Heart left ventricle (tissue), 13 donors: ENCODE measurements around the gene GADD45A.

ENCODE experiments used
- CTCF ChIP-seq, 12 donors: fragments of 200-600 bp; sonication (generic) in 4 of 12; IDR thresholded peaks; one replicate each; pipeline versions ENCODE4 v1.5.0 to v1.8.0; 2018 to 2022; ENCODE audit warnings: antibody characterized with exemption in 12 of 12, mild to moderate bottlenecking in 5 of 12
- POLR2A ChIP-seq, 2 donors: fragments of 450-650 bp; IDR thresholded peaks; one replicate each; pipeline ENCODE4 v1.6.1; 2017; ENCODE audit warnings: antibody characterized with exemption in 2 of 2, mild to moderate bottlenecking in 2 of 2, moderate library complexity in 2 of 2
- donor health status: ischemic (EF 13 %, LVEDD 7.1; RV severe dilation, severe dysfunction).
- donor health status: DM: no; HTN: yes; CAD: no.
- donor health status: DM: no; HTN: no; CAD: no.
- donor health status: ischemic (EF 25% LVEDD 6.9; RV normal size, moderate dysfunction).
- donor health status: ischemic (EF 25% LVEDD 5.7; RV mildly dilated, moderate dysfunction).
- donor health status: ischemic (EF 35%, LVEDD 5.7; RV mildly dilated, moderate dysfunction).
- donor health status: nonischemic (EF 11% LVEDD 7.7; RV severe dilation, severe dysfunction).
- donor health status: DM: yes; HTN: yes; CAD: no.
- donor health status: PGD.
- donor health status: ischemic (EF 29% LVEDD 5.4; RV normal size, mild dysfunction).
- donor health status: nonischemic (EF 23%, LVEDD 6.1; RV moderate dilation, normal function).

- TF ChIP-seq CTCF (IDR thresholded peaks at IDR 0.05) (no peak), POLR2A (IDR thresholded peaks at IDR 0.05) (no peak)
Observed at GRCh38 chr1:67648582-67649326, 36.2 kb upstream of the GADD45A start.
